Naive thymus-derived CD4-positive, alpha-beta T cell (primary cell): ENCODE results near the gene GGACT. TPM values are rescaled to one million over a fixed set of nuclear protein-coding genes. Genes with fewer than 3 reads are reported as not detected.

Experiments
- ATAC-seq: fragments of 150-1000 bp; cut with Tn5 transposase; 2 replicates; pipeline ENCODE4 v1.10.0; 2021; ENCODE audit warnings: mild to moderate bottlenecking, moderate library complexity
- CTCF ChIA-PET: fragments of 350-600 bp; sonication (Branson Sonifier 250); formaldehyde crosslinking; loops from one replicate; lab custom pipeline; 2021; ENCODE audit warnings: antibody characterized with exemption; lab: Charles Lee
- POLR2A ChIA-PET: fragments of 350-600 bp; sonication (Branson Sonifier 250); formaldehyde crosslinking; loops from one replicate; lab custom pipeline; 2021; ENCODE audit warnings: antibody characterized with exemption, inconsistent platforms; lab: Charles Lee
- DNase-seq, 9 donors: peaks; one replicate each; pipeline versions ENCODE4 v3.0.0 to v3.0.0-alpha.2; 2020 to 2022; ENCODE audit warnings: mixed read lengths in 1 of 9
- H3K27ac ChIP-seq: one replicate; pipeline ENCODE4 v1.7.0; 2013; ENCODE audit warnings: mild to moderate bottlenecking, low read depth, low read length, moderate library complexity
- H3K27me3 ChIP-seq, 2 donors: one replicate each; pipeline ENCODE4 v1.7.0; 2013; ENCODE audit warnings: low read length in 2 of 2, mild to moderate bottlenecking in 2 of 2, moderate library complexity in 2 of 2; ENCODE audit not compliant: control insufficient read depth in 2 of 2, insufficient read depth in 2 of 2
- H3K36me3 ChIP-seq, 3 experiments: 1 replicate in 2 of 3; 2 replicates in 1 of 3; pipeline ENCODE4 v1.7.0; 2013; ENCODE audit warnings: low read length in 3 of 3, mild to moderate bottlenecking in 3 of 3, moderate library complexity in 1 of 3; ENCODE audit not compliant: insufficient read depth in 3 of 3, control insufficient read depth in 2 of 3
- H3K4me1 ChIP-seq, 2 donors: one replicate each; pipeline ENCODE4 v1.7.0; 2013; ENCODE audit warnings: low read length in 2 of 2, mild to moderate bottlenecking in 2 of 2, moderate library complexity in 1 of 2; ENCODE audit not compliant: control insufficient read depth in 2 of 2, insufficient read depth in 2 of 2
- H3K4me3 ChIP-seq: 2 replicates; pipeline ENCODE4 v1.7.0; 2013; ENCODE audit warnings: mild to moderate bottlenecking, low read length
- H3K9me3 ChIP-seq, 3 experiments: 1 replicate in 2 of 3; 2 replicates in 1 of 3; pipeline ENCODE4 v1.7.0; 2013; ENCODE audit warnings: low read length in 3 of 3; ENCODE audit not compliant: control insufficient read depth in 2 of 3
- H3K27ac Mint-ChIP-seq, 9 donors: one replicate each; pipeline ENCODE4 v1.8.0; 2020 to 2022; ENCODE audit warnings: mixed read lengths in 9 of 9, mild to moderate bottlenecking in 8 of 9, moderate library complexity in 5 of 9, inconsistent platforms in 2 of 9
- H3K27me3 Mint-ChIP-seq, 5 donors: one replicate each; pipeline ENCODE4 v1.8.0; 2021 to 2022; ENCODE audit warnings: mixed read lengths in 5 of 5, mild to moderate bottlenecking in 1 of 5
- H3K36me3 Mint-ChIP-seq, 5 donors: one replicate each; pipeline ENCODE4 v1.8.0; 2020 to 2022; ENCODE audit warnings: mixed read lengths in 5 of 5, mild to moderate bottlenecking in 3 of 5, inconsistent platforms in 1 of 5
- H3K4me1 Mint-ChIP-seq, 7 donors: one replicate each; pipeline ENCODE4 v1.8.0; 2020 to 2022; ENCODE audit warnings: mixed read lengths in 7 of 7, mild to moderate bottlenecking in 3 of 7, inconsistent platforms in 1 of 7
- H3K4me3 Mint-ChIP-seq, 10 donors: one replicate each; pipeline ENCODE4 v1.8.0; 2020 to 2022; ENCODE audit warnings: mild to moderate bottlenecking in 10 of 10, mixed read lengths in 10 of 10, moderate library complexity in 6 of 10, inconsistent platforms in 2 of 10
- H3K9me3 Mint-ChIP-seq, 11 donors: one replicate each; pipeline ENCODE4 v1.8.0; 2020 to 2022; ENCODE audit warnings: mixed read lengths in 11 of 11, mild to moderate bottlenecking in 4 of 11, inconsistent platforms in 1 of 11, moderate library complexity in 1 of 11
- intact Hi-C, 2 donors: fragments of 100-400 bp; cut with micrococcal nuclease; formaldehyde crosslinking; loops; one replicate each; pipeline ENCODE4 v1.15.1; 2023
- polyA plus RNA-seq, 2 donors: library from polyadenylated mRNA; unstranded; fragments of 300-500 nt; fragmentation: Illumina TruSeq; gene quantifications; one replicate each; pipeline ENCODE4 v1.2.3, GENCODE V29; 2021
- total RNA-seq, 6 experiments: library from RNA in 5 of 6; stranded (reverse) in 5 of 6; gene quantifications; 1 replicate in 5 of 6; 2 replicates in 1 of 6; pipeline ENCODE4 v1.2.3 and lab custom pipeline; 2021 to 2026

The GGACT gene
- total and polyA plus RNA-seq, 7 experiments from 2014 or later: 4.9 to 10.4 (median 7.4) TPM

DNA sequence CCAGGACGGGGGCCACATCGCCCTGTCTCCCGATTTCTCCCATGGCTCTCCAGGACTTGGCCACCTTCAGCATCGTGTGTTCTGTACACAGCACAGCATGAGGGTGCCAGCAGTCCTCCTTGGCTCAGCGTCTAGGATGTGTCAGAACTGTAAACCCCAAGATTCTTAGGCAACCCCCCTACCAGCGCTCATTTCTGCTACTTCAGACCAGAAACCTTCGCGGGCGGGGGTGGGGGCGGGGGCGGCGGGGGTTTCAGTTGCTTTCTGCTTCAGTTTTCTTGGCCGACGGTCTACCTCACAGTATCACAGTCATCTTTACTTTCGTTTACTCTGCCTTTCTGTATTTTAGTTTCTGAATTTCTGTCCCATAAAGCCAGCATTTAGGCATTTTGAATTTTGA is 82.4 kb downstream of the GGACT start:
- POLR2A ChIA-PET: no interaction called here

DNA sequence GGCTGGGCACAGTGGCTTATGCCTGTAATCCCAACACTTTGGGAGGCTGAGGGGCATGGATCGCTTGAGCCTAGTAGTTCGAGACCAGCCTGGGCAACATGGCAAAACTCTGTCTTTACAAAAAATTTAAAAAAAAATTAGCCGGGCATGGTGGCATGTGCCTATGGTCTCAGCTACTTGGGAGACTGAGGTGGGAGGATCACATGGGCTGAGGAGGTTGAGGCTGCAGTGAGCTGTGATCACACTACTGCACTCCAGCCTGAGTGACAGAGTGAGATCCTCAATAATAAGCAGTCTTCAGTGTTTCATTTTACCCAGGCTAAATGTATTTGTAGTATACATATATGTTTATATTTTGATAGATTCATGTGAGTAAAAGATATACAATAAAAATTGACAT is 85.0 kb downstream of the GGACT start:
- ChIA-PET POLR2A (no interaction called here), CTCF (no interaction called here)
- DNase-seq: no peak
- no peak for ATAC-seq
- Histone ChIP-seq H3K27me3 (no peaks in the 10 kb centered on the region), H3K4me1 (peaks cover 4 to 5% of the 10 kb centered on the region in 2 donors), H3K36me3 (no peaks in the 10 kb centered on the region), H3K4me3 (no peak overlapping the region), H3K9me3 (no peaks in the 10 kb centered on the region), H3K27ac (no peak overlapping the region)
- no peak overlapping the region for H3K4me3 Mint-ChIP-seq
- H3K9me3 Mint-ChIP-seq: peaks cover 0 to 3% (median 0%) of the 10 kb centered on the region in 11 donors
- intact Hi-C loops: no loop called here
- H3K27me3 Mint-ChIP-seq: no peaks in the 10 kb centered on the region
- peaks cover 0 to 11% (median 3%) of the 10 kb centered on the region in 5 donors for H3K36me3 Mint-ChIP-seq
- peaks cover 6 to 23% (median 15%) of the 10 kb centered on the region in 7 donors for H3K4me1 Mint-ChIP-seq
- no peak overlapping the region for H3K27ac Mint-ChIP-seq

More for the DNA sequence above, 82.4 kb downstream of the GGACT start:
- DNase-seq (peak in 1 of 9 donors; percentile 39), ATAC-seq (no peak)
- H3K9me3 ChIP-seq: no peaks in the 10 kb centered on the region
- peak overlapping the region; percentile 51 to 83 (median 72) for H3K4me3 Mint-ChIP-seq
- peaks cover 4 to 5% of the 10 kb centered on the region in 2 donors for H3K4me1 ChIP-seq
- CTCF ChIA-PET: no interaction called here
- H3K36me3 Mint-ChIP-seq: peaks cover 0 to 11% (median 3%) of the 10 kb centered on the region in 5 donors
- no peaks in the 10 kb centered on the region for H3K27me3 ChIP-seq
- H3K27ac ChIP-seq: no peak overlapping the region
- intact Hi-C loops: loop anchor here in 1 of 2 donors (5.0 kb wide), 1 partner anchor 114 kb away; no protein-coding TSS in a partner anchor
- no peaks in the 10 kb centered on the region for H3K36me3 ChIP-seq
- peaks cover 0 to 3% (median 0%) of the 10 kb centered on the region in 11 donors for H3K9me3 Mint-ChIP-seq
- peaks cover 6 to 25% (median 15%) of the 10 kb centered on the region in 7 donors for H3K4me1 Mint-ChIP-seq
- H3K4me3 ChIP-seq: peak overlapping the region; percentile 21
- H3K27ac Mint-ChIP-seq: peak overlapping the region in 7 of 9 donors; percentile 2 to 84 (median 58)
- H3K27me3 Mint-ChIP-seq: no peaks in the 10 kb centered on the region

DNA sequence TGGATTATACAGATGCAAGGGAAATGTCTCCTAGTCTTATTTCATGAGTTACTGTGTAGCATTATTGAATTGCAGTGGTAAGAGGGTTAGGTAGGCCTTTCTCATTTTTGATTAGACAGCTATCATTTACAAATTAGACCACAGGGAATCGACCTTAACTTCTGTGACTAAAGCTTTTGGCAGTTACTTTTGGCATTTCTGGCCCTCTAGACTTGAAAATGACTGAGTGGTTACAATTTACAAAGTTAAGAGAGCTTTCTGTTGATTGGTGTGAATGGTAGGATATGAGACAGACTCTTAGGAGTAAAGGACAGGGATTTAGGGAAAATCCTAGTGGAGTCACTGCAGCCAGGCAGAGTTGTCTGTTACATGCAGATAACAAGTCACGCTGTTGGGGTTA is 86.1 kb downstream of the GGACT start:
- Histone ChIP-seq H3K4me3 (no peak overlapping the region), H3K36me3 (no peaks in the 10 kb centered on the region), H3K27me3 (no peaks in the 10 kb centered on the region), H3K9me3 (no peaks in the 10 kb centered on the region), H3K4me1 (peaks cover 4 to 5% of the 10 kb centered on the region in 2 donors), H3K27ac (no peak overlapping the region)
- Mint-ChIP-seq H3K27ac (no peak overlapping the region), H3K36me3 (peaks cover 0 to 11% (median 3%) of the 10 kb centered on the region in 5 donors), H3K9me3 (peaks cover 0 to 3% (median 0%) of the 10 kb centered on the region in 11 donors), H3K27me3 (no peaks in the 10 kb centered on the region), H3K4me1 (peaks cover 6 to 23% (median 13%) of the 10 kb centered on the region in 7 donors), H3K4me3 (no peak overlapping the region)
- ATAC-seq (no peak), DNase-seq (no peak)
- CTCF ChIA-PET: interaction anchor here (1.1 kb wide), 1 partner anchor 848 kb away, joined by 3 read pairs; no protein-coding TSS in a partner anchor
- intact Hi-C loops: no loop called here
- POLR2A ChIA-PET: no interaction called here

DNA sequence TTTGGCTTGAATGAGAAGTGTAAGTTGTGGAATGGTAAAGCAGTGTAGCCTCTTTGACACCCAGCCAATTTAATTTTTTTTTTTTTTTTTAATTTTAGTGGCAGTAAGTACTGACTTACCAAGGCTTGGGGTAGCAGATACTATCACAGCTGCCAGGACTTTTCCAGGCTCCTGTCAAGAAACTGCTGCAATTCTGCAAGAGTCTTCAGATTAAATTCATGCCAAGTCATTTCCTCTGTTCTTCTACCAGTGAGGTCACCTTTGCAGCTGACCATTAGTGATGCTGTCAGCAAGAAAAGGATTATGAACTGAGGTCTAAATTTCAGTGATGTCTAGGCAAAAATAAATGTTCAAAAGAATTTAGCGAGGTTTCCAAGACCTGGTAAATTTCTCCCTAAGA is 91.2 kb downstream of the GGACT start:
- ATAC-seq (no peak), DNase-seq (no peak)
- CTCF ChIA-PET: interaction anchor here (1.0 kb wide), 1 partner anchor 18 kb away, joined by 5 read pairs; no protein-coding TSS in a partner anchor
- H3K4me3 Mint-ChIP-seq: no peak overlapping the region
- H3K27ac Mint-ChIP-seq: no peak overlapping the region
- H3K4me3 ChIP-seq: no peak overlapping the region
- POLR2A ChIA-PET: no interaction called here
- no peaks in the 10 kb centered on the region for H3K36me3 ChIP-seq
- no peaks in the 10 kb centered on the region for H3K9me3 ChIP-seq
- no peaks in the 10 kb centered on the region for H3K9me3 Mint-ChIP-seq
- H3K27me3 Mint-ChIP-seq: no peaks in the 10 kb centered on the region
- H3K27me3 ChIP-seq: no peaks in the 10 kb centered on the region
- H3K36me3 Mint-ChIP-seq: peaks cover 0 to 19% (median 4%) of the 10 kb centered on the region in 5 donors
- H3K4me1 ChIP-seq: no peaks in the 10 kb centered on the region
- peaks cover 0 to 5% (median 0%) of the 10 kb centered on the region in 7 donors for H3K4me1 Mint-ChIP-seq
- H3K27ac ChIP-seq: no peak overlapping the region
- intact Hi-C loops: no loop called here

DNA sequence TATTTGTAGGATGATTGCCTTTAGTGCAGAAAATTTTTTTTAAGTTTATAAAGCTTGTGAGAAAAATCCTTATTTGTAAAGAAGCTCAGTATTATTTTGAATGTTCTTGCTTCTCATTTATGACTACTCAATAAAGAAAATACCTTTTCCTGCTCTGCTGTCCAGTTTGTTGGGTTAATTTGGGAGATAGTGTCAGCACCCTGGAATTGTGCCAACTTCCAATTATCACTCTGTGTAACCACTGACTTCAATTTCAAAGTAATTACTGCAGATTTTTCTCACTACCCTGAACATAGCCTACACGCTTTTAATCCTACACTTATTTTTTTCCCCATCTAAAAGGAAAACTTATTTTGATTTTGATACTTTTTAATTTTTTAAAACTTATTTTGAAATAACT is 93.1 kb downstream of the GGACT start:
- Mint-ChIP-seq H3K9me3 (no peaks in the 10 kb centered on the region), H3K36me3 (peaks cover 0 to 23% (median 4%) of the 10 kb centered on the region in 5 donors), H3K27me3 (no peaks in the 10 kb centered on the region), H3K4me1 (peaks cover 0 to 6% (median 0%) of the 10 kb centered on the region in 7 donors), H3K4me3 (no peak overlapping the region), H3K27ac (no peak overlapping the region)
- ChIA-PET POLR2A (no interaction called here), CTCF (no interaction called here)
- DNase-seq: no peak
- ATAC-seq: no peak
- intact Hi-C loops: no loop called here
- Histone ChIP-seq H3K36me3 (no peaks in the 10 kb centered on the region), H3K27ac (no peak overlapping the region), H3K9me3 (no peaks in the 10 kb centered on the region), H3K4me1 (no peaks in the 10 kb centered on the region), H3K4me3 (no peak overlapping the region), H3K27me3 (no peaks in the 10 kb centered on the region)

DNA sequence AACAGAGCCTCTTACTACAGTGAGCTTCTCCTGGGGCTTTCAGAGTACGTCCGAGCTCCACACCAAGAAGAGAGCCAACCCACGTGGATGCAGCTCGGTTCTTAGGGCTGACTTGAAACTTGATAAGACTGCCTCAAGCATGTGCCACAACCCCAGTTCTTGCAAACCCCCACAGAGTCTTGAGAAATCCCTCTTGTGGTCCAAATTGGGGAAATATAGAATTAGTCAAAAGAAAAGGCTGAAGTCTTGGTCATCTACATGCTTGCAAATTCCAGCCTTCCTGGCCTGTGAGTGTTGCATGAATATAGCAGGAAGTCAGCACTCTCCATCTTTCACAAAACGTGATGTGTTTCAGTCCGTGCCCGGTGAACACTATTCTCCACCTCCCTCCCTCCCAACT is 95.2 kb downstream of the GGACT start:
- Histone ChIP-seq H3K27ac (no peak overlapping the region), H3K27me3 (no peaks in the 10 kb centered on the region), H3K36me3 (no peaks in the 10 kb centered on the region), H3K9me3 (no peaks in the 10 kb centered on the region), H3K4me1 (no peaks in the 10 kb centered on the region), H3K4me3 (no peak overlapping the region)
- H3K9me3 Mint-ChIP-seq: no peaks in the 10 kb centered on the region
- ChIA-PET CTCF (no interaction called here), POLR2A (no interaction called here)
- peaks cover 0 to 8% (median 0%) of the 10 kb centered on the region in 7 donors for H3K4me1 Mint-ChIP-seq
- H3K27me3 Mint-ChIP-seq: no peaks in the 10 kb centered on the region
- intact Hi-C loops: no loop called here
- no peak overlapping the region for H3K4me3 Mint-ChIP-seq
- peaks cover 0 to 26% (median 4%) of the 10 kb centered on the region in 5 donors for H3K36me3 Mint-ChIP-seq
- H3K27ac Mint-ChIP-seq: peak overlapping the region in 1 of 9 donors; percentile 14
- ATAC-seq: peak; percentile 53
- DNase-seq: no peak
